Osteoblast (primary cell): ENCODE results near the gene SH3TC1. TPM values are rescaled to one million over a fixed set of nuclear protein-coding genes. Genes with fewer than 3 reads are reported as not detected.

Experiments
- DNase-seq: peaks from one replicate; pipeline ENCODE4 v3.0.0; 2011; ENCODE audit warnings: low spot score, mixed read lengths; ENCODE audit not compliant: insufficient read length; ENCODE audit errors: missing footprints
- H2AFZ ChIP-seq: 2 replicates; pipeline ENCODE4 v1.6.0; 2011; ENCODE audit warnings: mild to moderate bottlenecking, low read length
- H3K27ac ChIP-seq: 2 replicates; pipeline ENCODE4 v1.5.1; 2011; ENCODE audit warnings: mild to moderate bottlenecking, low read depth, low read length, moderate library complexity
- H3K27me3 ChIP-seq: 2 replicates; pipeline ENCODE4 v1.6.0; 2012; ENCODE audit warnings: mild to moderate bottlenecking, control low read depth, inconsistent platforms, low read length, moderate library complexity; ENCODE audit not compliant: insufficient read depth
- H3K36me3 ChIP-seq: 2 replicates; pipeline ENCODE4 v1.5.1; 2011; ENCODE audit warnings: mild to moderate bottlenecking, low read length, control low read depth, moderate library complexity; ENCODE audit not compliant: insufficient read depth
- H3K4me1 ChIP-seq: 2 replicates; pipeline ENCODE4 v1.5.1; 2011; ENCODE audit warnings: mild to moderate bottlenecking, low read length, control low read depth, moderate library complexity; ENCODE audit not compliant: insufficient read depth
- H3K4me2 ChIP-seq: 2 replicates; pipeline ENCODE4 v1.6.0; 2011; ENCODE audit warnings: mild to moderate bottlenecking, low read length; ENCODE audit not compliant: insufficient read depth
- H3K4me3 ChIP-seq: fragments of 200-600 bp; sonication (generic); 3 replicates; pipeline ENCODE4 v1.5.1; 2012; ENCODE audit warnings: mild to moderate bottlenecking, low read length, inconsistent platforms; ENCODE audit not compliant: insufficient read depth
- H3K79me2 ChIP-seq: 2 replicates; pipeline ENCODE4 v1.6.0; 2012; ENCODE audit warnings: mild to moderate bottlenecking, low read length, control low read depth, inconsistent platforms; ENCODE audit not compliant: insufficient read depth
- H3K9me3 ChIP-seq: 2 replicates; pipeline ENCODE4 v1.5.1; 2011; ENCODE audit warnings: low read depth, low read length, control low read depth
- H4K20me1 ChIP-seq: 2 replicates; pipeline ENCODE4 v1.6.0; 2012; ENCODE audit warnings: mild to moderate bottlenecking, low read length, control low read depth; ENCODE audit not compliant: insufficient read depth
- CTCF ChIP-seq: IDR thresholded peaks from 2 replicates; pipeline ENCODE4 v1.5.1; 2011; ENCODE audit warnings: mild to moderate bottlenecking, low read depth, low read length, moderate library complexity; ENCODE audit errors: extremely low read depth
- total RNA-seq: library from RNA; depleted of rRNA; stranded (reverse); fragments of >200 nt; gene quantifications from 2 replicates; pipeline ENCODE4 v1.2.3, GENCODE V29; 2012

The SH3TC1 gene
- total RNA-seq, 1 donor = 3.6 TPM

- no peaks in the 10 kb centered on the region for H3K9me3 ChIP-seq
- DNase-seq = peak; percentile 80
- H4K20me1 ChIP-seq = no peaks in the 10 kb centered on the region
- H3K4me3 ChIP-seq = no peak overlapping the region
- peaks cover 31% of the 10 kb centered on the region for H3K4me1 ChIP-seq
- H3K36me3 ChIP-seq = no peaks in the 10 kb centered on the region
- H3K4me2 ChIP-seq = no peak overlapping the region
- peaks cover 6% of the 10 kb centered on the region for H3K27me3 ChIP-seq
- no peak overlapping the region for H2AFZ ChIP-seq
- H3K79me2 ChIP-seq = peaks cover 15% of the 10 kb centered on the region
- no peak for TF ChIP-seq CTCF
- no peak overlapping the region for H3K27ac ChIP-seq
These were observed 3.1 kb upstream of the SH3TC1 start for GRCh38 chr4:8195841-8196458.

GRCh38 chr4:8197521-8197920, 1.6 kb upstream of the SH3TC1 start:
- H3K27me3 ChIP-seq = peaks cover 6% of the 10 kb centered on the region
- H3K36me3 ChIP-seq = no peaks in the 10 kb centered on the region
- H2AFZ ChIP-seq = no peak overlapping the region
- H3K4me3 ChIP-seq = no peak overlapping the region
- peaks cover 26% of the 10 kb centered on the region for H3K4me1 ChIP-seq
- peak; percentile 71 for DNase-seq
- H4K20me1 ChIP-seq = peaks cover 6% of the 10 kb centered on the region
- peaks cover 28% of the 10 kb centered on the region for H3K79me2 ChIP-seq
- no peak overlapping the region for H3K4me2 ChIP-seq
- H3K9me3 ChIP-seq = no peaks in the 10 kb centered on the region
- no peak for TF ChIP-seq CTCF
- no peak overlapping the region for H3K27ac ChIP-seq

DNA sequence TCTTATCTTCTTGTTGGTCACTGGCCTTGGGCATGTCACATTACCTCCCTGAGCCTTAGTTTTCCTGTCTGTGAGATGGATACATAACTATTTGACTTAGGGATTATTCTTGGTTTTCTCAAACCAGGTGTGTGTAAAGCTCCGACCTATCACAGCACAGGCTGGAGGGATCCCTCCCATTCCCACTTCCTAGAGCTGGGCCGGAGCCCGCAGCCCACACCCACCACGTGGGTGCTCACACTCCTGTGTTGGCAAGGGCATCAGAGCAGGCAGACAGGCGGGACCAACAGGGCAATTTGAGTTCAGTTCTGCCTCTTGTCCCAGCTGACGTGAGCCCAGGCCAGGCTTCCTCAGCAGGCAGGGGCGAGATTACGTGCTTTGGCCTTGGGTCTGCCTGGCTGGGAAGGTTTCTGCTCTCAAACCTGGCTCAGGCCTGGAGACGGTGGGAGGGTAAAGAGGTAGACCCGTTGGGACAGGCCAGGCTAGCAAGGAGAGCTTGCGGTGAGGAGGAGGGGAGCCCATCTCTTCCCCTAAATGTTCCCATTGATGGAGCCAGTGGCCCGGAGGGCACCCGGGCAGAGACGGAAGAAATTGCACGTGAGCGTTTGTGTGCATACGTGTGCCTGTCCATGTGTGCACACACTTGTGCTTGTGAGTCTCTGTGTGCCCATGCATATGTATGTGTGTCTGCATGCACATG, 734 bp upstream of the SH3TC1 start:
- no peaks in the 10 kb centered on the region for H3K36me3 ChIP-seq
- H4K20me1 ChIP-seq = peaks cover 9% of the 10 kb centered on the region
- peaks cover 26% of the 10 kb centered on the region for H3K4me1 ChIP-seq
- H2AFZ ChIP-seq = peak overlapping the region; percentile 82
- no peak for TF ChIP-seq CTCF
- H3K9me3 ChIP-seq = no peaks in the 10 kb centered on the region
- peaks cover 28% of the 10 kb centered on the region for H3K79me2 ChIP-seq
- H3K27me3 ChIP-seq = peaks cover 6% of the 10 kb centered on the region
- H3K4me2 ChIP-seq = peak overlapping the region; percentile 90
- peak; percentile 91 for DNase-seq
- no peak overlapping the region for H3K27ac ChIP-seq
- peak overlapping the region; percentile 76 for H3K4me3 ChIP-seq

DNA sequence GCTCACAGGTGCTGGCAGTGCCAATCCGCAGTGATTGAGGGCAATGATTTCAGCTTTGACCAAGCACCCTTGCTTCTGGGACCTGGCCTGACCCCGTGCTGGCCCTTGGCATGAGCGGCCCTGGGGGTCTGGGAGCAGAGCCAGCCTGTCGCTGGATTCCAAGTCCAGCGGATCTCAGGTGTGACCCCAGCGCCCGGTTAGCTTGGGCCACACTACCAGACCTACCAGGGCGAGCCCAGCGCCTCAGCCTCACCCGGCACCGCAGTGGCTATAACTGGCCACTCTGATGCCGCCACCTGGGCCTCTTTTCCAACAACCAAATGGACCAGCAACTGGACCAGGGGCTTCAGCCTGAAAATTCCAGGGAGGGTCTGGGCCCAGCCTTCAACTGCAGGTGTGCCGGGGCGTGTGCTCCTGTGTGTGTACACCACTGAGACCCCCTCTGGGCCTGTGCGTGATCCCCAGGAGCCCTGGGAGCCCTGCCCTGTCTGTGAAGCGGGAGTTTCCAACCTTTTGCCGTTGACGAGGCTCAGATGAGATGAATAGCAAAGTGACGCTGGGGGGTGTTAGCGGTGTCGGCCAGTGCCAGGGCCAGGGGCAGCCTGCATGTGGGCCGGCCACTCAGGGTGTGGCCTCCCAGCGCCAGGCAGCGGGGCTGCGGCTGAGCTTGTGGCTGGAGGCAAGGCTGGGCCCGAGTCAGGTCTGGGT, 658 bp downstream of the SH3TC1 start:
- Histone ChIP-seq H3K9me3 (no peaks in the 10 kb centered on the region), H3K4me1 (peaks cover 26% of the 10 kb centered on the region), H2AFZ (peak overlapping the region; percentile 82), H4K20me1 (peaks cover 19% of the 10 kb centered on the region), H3K27me3 (peaks cover 4% of the 10 kb centered on the region), H3K4me3 (peak overlapping the region; percentile 76), H3K27ac (peak overlapping the region; percentile 65), H3K36me3 (no peaks in the 10 kb centered on the region), H3K4me2 (peak overlapping the region; percentile 90), H3K79me2 (peaks cover 28% of the 10 kb centered on the region)
- no peak for TF ChIP-seq CTCF
- peak; percentile 84 for DNase-seq
